NCI-H526 (cell line): ENCODE data around the gene PREP.
A peak's percentile ranks its signal among the peaks of the same experiment; 100 is the strongest.
"Not testable (repeated sequence)": the region's sequence is repeated elsewhere in the genome, so short reads cannot be mapped to it uniquely, and the experiment has no call there.

Source experiments
- DNase-seq, 2 experiments: peaks; one replicate each; lab custom pipeline; 2025; lab: John Stamatoyannopoulos, UW

PREP gene

GRCh38 chr6:105270511-105270910 is 132.4 kb downstream of the PREP start:
- no peak for DNase-seq

DNA sequence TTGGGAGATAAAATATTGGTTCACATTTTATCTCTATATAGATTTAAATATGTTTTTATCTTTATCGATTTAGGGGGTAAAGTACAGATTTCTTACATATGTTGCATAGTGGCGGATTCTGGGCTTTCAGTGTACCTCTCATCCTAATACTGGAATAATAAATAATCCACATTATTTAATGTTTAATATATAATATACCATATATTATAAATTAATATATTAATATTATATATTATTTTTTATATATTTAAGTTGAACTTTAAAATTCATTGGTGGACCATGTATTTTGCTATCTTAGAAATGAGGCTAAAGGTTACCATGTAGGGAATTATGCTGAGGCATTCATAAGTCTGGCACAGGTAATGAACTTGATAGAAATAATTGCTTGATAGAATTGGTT is 133.5 kb downstream of the PREP start:
- DNase-seq, result no peak

DNA sequence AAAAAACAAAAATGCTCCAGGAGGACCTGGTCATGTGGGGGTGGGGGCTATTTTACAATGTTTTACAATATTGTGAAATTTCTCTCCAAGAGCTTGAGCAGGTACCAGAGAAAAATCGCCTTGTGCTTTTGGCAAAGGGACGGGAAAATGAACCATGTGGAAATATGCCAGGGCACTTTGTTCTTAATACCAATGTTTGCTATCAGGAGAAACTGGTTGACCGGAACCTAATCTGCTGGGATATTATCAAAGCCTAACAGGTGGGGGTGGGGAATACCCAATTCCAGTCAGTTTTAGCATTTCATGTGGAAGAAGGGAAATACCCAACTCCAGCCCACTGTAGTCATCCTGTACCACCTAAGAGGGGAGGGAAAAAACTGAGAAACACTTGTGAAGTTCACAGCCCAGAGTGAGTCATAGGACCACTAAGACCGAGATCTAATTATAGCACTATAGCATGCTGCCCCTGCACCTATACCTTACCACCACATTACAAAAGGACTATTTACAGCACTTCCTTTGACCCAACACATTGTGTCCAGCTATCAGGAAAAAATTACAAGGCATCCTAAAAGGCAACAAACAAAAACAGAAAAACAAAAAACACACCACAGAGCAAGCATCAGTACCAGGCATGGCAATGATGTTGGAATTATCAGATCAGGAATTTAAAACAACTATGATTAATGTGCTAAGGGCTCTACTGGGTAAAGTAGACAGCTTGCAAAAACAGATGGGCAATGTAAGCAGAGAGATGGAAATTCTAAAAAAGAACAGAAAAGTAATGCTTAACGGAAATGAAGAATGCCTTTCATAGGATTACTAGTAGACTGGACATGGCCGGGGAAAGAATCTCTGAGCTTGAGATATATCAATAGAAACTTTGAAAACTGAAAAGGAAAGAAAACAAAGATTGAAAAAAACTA is 138.9 kb downstream of the PREP start:
- no peak for DNase-seq

DNA sequence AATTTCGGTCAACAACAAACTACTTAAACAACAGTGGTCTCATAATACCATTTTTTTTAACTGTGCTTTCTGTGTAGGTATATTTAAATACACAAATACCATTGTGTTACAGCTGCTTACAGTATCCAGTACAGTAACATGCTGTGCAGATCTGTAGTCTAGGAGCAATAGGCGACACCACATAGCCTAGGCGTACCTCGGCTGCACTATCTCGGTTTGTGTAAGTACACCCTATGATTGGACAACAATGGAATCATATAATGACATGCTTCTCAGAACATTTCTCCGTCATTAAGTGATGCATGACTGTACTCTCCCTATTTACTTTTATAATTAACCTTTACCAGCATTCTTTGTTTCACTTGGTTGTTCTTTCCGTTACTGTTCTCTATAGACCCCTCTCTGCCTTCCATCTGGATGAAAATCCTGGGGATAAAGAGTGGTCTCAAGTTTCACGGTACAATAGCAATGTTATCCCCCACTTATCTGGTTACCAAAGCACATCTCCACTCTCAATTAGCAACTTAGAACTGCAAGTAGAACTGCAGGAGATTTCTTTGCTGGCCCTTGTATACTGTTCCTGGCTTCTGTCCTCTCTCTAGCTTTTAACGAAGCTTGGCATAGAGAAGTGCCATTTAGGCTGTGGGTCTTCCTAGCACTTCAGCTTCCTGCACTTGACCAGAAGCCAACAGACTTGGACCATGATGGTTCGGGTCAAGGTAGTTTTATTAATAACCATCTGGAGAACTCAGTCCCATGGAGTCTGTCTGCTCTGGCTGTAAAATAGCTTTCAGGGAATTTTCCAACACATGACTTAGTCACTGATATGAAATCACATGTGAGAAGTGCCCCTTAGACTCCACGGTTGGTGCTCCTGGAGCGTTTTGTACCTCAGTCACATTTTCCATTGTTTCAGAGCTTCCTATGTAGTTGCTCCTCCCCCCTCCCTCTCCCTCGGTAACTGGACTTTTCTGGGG is 142.7 kb downstream of the PREP start:
- DNase-seq, result peak in 1 of 2 experiments; percentile 10

- no peak for DNase-seq
Observed at GRCh38 chr6:105258816-105259215, 144.1 kb downstream of the PREP start.

- peak in 1 of 2 experiments; percentile 40 for DNase-seq
Observed at GRCh38 chr6:105257340-105257739, 145.5 kb downstream of the PREP start.

GRCh38 chr6:105256619-105257018 is 146.3 kb downstream of the PREP start:
- no peak for DNase-seq

DNA sequence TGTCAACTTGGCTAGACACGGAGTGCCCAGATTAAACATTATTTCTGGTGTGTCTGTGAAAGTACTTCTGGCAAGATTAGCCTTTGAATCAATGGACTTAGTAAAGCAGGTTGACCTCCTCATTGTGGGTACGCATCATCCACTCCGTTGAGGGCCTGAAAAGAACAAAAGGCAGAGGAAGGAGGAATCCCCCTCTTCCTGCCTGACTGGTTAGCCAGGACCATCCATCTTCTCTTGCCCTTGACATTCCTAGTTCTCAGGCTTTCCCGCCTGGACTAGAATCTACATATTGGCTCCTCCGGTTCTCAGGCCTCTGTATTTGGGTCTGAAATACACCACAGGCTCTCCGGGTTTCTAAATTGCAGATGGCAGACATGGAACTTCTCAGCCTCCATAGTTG is 149.1 kb downstream of the PREP start:
- DNase-seq, result no peak

GRCh38 chr6:105251689-105252088 is 151.2 kb downstream of the PREP start:
- DNase-seq, result no peak

- DNase-seq, result no peak
Observed at GRCh38 chr6:105250533-105250932, 152.3 kb downstream of the PREP start.

DNA sequence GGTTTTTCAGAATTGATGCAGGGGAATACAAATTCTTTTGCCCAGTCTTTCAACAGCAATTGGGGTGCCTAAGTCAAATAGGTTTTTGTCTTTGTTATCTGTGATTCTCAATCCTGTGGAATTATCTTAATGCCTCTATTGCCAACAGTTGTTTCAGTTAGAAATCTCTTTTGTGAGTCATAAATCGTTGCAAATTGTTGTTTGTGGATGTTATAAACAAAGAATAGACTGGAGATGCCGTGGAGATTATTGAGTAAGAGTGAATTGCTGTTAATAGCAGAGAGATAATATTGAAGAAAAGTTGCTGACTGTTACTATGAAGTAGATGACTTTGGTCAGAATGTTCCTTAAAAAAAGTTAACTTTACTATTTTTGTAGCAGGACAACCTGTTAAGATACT is 159.4 kb downstream of the PREP start:
- no peak for DNase-seq

DNA sequence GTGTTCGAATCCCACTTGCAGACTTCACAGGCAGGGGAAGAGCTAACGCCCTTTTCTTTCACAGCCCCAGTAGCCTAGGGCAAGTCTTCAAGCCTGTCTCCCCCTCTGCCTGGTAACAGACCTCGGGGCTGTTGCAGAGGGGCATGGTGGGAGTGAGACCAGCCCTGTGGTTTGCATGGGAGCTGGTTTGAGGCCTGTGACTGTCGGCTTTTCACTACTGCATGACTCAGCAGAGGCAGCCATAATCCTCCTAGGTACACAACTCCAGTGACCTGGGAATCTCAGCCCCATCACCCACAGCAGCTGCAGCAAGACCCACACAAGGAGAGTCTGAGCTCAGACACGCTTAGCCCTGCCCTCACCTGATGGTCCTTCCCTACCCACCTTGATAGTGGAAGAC is 167.7 kb downstream of the PREP start:
- no peak for DNase-seq

- not testable (repeated sequence) for DNase-seq
Observed at GRCh38 chr6:105231771-105232170, 171.1 kb downstream of the PREP start.
